Measurements from ENCODE around the gene ADK. TPM values are rescaled to one million over a fixed set of nuclear protein-coding genes. Genes with fewer than 3 reads are reported as not detected.
"Not testable (repeated sequence)": the region's sequence is repeated elsewhere in the genome, so short reads cannot be mapped to it uniquely, and the experiment has no call there.

The ADK gene
- total RNA-seq, 4 donors from 2014 or later = 62.1 to 84.7 (median 74.4) TPM

DNA sequence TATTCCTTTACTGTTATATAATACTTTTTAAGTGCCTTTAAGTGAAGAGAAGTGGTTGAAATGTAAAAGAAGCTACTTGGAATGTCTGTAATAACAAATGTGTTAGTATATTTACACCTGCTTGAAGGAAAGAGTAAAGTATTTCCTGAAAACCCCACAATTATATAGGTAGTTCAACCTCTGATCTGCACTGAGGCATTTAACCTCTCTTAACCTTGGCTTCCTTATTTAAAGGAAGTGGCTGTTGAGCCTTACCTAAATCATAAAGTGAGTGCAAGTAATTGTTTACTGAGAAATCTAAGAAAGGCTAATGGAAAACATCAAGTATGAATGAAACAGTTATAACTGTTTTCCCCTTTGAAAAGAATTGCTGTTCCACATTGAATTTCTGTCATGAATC, 294.5 kb downstream of the ADK start:
- no peak for DNase-seq
- no peaks in the 10 kb centered on the region for H3K4me1 ChIP-seq
- TF ChIP-seq, protein P1, sequence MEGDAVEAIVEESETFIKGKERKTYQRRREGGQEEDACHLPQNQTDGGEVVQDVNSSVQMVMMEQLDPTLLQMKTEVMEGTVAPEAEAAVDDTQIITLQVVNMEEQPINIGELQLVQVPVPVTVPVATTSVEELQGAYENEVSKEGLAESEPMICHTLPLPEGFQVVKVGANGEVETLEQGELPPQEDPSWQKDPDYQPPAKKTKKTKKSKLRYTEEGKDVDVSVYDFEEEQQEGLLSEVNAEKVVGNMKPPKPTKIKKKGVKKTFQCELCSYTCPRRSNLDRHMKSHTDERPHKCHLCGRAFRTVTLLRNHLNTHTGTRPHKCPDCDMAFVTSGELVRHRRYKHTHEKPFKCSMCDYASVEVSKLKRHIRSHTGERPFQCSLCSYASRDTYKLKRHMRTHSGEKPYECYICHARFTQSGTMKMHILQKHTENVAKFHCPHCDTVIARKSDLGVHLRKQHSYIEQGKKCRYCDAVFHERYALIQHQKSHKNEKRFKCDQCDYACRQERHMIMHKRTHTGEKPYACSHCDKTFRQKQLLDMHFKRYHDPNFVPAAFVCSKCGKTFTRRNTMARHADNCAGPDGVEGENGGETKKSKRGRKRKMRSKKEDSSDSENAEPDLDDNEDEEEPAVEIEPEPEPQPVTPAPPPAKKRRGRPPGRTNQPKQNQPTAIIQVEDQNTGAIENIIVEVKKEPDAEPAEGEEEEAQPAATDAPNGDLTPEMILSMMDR (IDR thresholded peaks at IDR 0.05) = no peak
- no peak for TF ChIP-seq POLR2A (IDR thresholded peaks at IDR 0.05)
- H3K36me3 ChIP-seq = no peaks in the 10 kb centered on the region
- H3K4me3 ChIP-seq (replicated peaks in 1 of 3) = no peak overlapping the region
- no peaks in the 10 kb centered on the region for H3K9me3 ChIP-seq
- H3K27ac ChIP-seq = no peak overlapping the region
- no peaks in the 10 kb centered on the region for H3K27me3 ChIP-seq
- intact Hi-C loops (cut with DNase I) = no loop called here

DNA sequence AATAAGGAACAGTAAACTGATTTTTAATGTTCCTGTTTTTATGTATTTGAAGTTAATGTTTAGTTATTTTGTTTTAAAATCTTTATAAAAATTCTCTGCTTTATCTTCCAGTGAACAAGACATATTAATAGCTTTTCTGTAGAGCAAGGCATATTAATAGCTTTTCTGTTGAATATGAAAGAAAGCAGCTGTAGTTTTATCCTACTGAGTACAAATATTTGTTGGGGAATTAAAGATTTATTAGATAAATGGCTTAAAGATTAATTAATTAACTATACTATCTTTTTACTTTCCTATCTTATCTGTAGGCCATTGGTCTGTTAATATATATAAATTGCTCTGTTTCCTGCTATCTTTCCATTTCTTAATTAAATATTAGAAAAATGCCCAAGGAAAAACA, 299.6 kb downstream of the ADK start:
- no peak overlapping the region for H3K27ac ChIP-seq
- intact Hi-C loops (cut with DNase I) = no loop called here

DNA sequence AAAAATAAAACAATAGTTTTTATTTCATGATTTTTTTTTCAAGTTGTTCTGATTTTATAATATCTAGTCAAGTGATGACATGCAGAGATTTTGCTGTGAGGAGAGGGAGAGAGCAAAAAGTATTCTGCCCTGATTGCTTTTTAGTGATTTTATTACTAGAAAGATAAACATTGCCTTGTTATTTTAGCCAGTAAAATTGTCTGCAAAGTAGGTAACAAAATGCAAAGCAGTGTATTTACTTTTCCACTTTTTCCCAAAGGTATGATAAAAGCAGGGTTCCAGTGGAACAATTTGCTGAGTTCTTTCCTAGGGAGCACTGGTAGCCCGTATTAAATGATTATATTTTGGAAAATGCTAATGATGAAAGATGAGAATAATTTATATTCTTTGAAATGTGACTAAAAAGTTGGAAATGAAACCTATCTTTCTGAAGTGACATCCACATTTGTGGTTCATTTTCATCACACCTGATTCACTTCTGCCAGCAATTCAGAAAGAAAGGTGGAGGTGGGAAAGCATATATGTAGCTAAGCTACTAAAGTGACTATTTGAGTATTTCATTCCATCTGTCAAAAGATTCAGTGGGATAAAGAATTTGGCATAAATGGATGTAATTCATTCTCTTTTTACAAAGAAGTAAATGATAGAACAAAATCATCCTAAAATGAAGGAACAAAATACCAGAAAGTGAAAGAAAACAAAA, 300.3 kb downstream of the ADK start:
- WGBS, 2 donors = 80 to 86% methylated on average over 1 of the region's 1 CpG
- no peaks in the 10 kb centered on the region for H3K36me3 ChIP-seq
- DNase-seq = no peak
- no peak overlapping the region for H3K4me3 ChIP-seq (replicated peaks in 1 of 3)
- H3K27ac ChIP-seq = no peak overlapping the region
- TF ChIP-seq POLR2A (IDR thresholded peaks at IDR 0.05) = no peak
- TF ChIP-seq, protein P1 (IDR thresholded peaks at IDR 0.05) = no peak
- H3K4me1 ChIP-seq = no peaks in the 10 kb centered on the region
- H3K9me3 ChIP-seq = no peaks in the 10 kb centered on the region
- H3K27me3 ChIP-seq = no peaks in the 10 kb centered on the region
- intact Hi-C loops (cut with DNase I) = no loop called here

More for the DNA sequence above, 299.6 kb downstream of the ADK start:
- Histone ChIP-seq H3K4me3 (replicated peaks in 1 of 3) (no peak overlapping the region), H3K9me3 (no peaks in the 10 kb centered on the region), H3K36me3 (no peaks in the 10 kb centered on the region), H3K27me3 (no peaks in the 10 kb centered on the region), H3K4me1 (no peaks in the 10 kb centered on the region)
- TF ChIP-seq, protein P1 (IDR thresholded peaks at IDR 0.05) = no peak
- no peak for TF ChIP-seq POLR2A (IDR thresholded peaks at IDR 0.05)
- DNase-seq = no peak

DNA sequence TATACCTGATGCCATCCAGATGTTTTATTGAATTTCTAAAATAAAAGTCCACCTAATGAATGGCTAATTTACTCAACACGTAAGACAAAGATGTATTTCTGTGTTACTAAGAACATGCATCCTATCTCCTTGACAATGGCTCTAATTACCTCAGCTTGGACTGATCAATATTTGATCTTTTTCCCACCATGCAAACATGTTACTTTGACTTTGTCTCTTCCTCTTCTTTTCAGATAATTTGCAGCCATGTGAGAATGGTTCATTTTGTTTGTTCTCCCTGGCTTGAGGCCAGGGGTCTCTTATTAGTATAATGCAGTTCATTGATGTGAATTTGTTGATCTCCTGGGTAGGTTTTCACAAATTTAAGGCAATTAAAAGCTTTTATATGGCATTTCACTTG, 302.1 kb downstream of the ADK start:
- no peak overlapping the region for H3K4me3 ChIP-seq (replicated peaks in 1 of 3)
- intact Hi-C loops (cut with DNase I) = no loop called here
- no peaks in the 10 kb centered on the region for H3K4me1 ChIP-seq
- WGBS, 2 donors = 96 to 97% methylated on average over 1 of the region's 1 CpG
- no peaks in the 10 kb centered on the region for H3K27me3 ChIP-seq
- TF ChIP-seq, protein P1 (IDR thresholded peaks at IDR 0.05) = no peak
- TF ChIP-seq POLR2A (IDR thresholded peaks at IDR 0.05) = no peak
- no peaks in the 10 kb centered on the region for H3K36me3 ChIP-seq
- no peak overlapping the region for H3K27ac ChIP-seq
- H3K9me3 ChIP-seq = no peaks in the 10 kb centered on the region
- DNase-seq = no peak

DNA sequence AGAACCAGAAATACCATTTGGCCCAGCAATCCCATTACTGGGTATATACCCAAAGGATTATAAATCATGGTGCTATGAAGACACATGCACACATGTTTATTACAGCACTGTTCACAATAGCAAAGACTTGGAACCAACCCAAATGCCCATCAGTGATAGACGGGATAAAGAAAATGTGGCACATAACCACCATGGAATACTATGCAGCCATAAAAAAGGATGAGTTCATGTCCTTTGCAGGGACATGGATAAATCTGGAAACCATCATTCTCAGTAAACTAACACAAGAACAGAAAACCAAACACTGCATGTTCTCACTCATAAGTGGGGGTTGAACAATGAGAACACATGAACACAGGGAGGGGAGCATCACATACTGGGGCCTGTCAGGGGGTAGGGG, 306.5 kb downstream of the ADK start:
- H3K27me3 ChIP-seq; DNase-seq; H3K4me1 ChIP-seq; H3K9me3 ChIP-seq; H3K4me3 ChIP-seq (replicated peaks in 1 of 3); intact Hi-C loops (cut with DNase I); H3K36me3 ChIP-seq; H3K27ac ChIP-seq: not testable (repeated sequence)
- WGBS, 2 donors = 97 to 100% methylated on average over 1 of the region's 1 CpG

Measured in thyroid gland (tissue), 4 donors.